T follicular helper cell (primary cell): ENCODE data around the gene CALM3.

ENCODE experiments used
- DNase-seq: peaks from one replicate; pipeline ENCODE4 v3.0.0-alpha.2; 2020; ENCODE audit warnings: low read depth

CALM3 gene

GRCh38 chr19:46637224-46637623, 36.1 kb downstream of the CALM3 start:
- no peak for DNase-seq

- no peak for DNase-seq
Measured at GRCh38 chr19:46639358-46640182, 38.4 kb downstream of the CALM3 start.

GRCh38 chr19:46640656-46641055, 39.5 kb downstream of the CALM3 start:
- DNase-seq, result no peak

- no peak for DNase-seq
Measured at GRCh38 chr19:46644720-46645119, 43.6 kb downstream of the CALM3 start.

GRCh38 chr19:46646402-46646801, 45.3 kb downstream of the CALM3 start:
- DNase-seq, result no peak

- no peak for DNase-seq
Measured at GRCh38 chr19:46648060-46648960, 47.2 kb downstream of the CALM3 start.

GRCh38 chr19:46648961-46649960, 48.1 kb downstream of the CALM3 start:
- DNase-seq, result no peak

GRCh38 chr19:46650445-46650844, 49.3 kb downstream of the CALM3 start:
- DNase-seq, result no peak

GRCh38 chr19:46654621-46655152, 53.6 kb downstream of the CALM3 start:
- DNase-seq, result no peak

- no peak for DNase-seq
Measured at GRCh38 chr19:46656541-46656940, 55.4 kb downstream of the CALM3 start.

GRCh38 chr19:46659151-46660007, 58.2 kb downstream of the CALM3 start:
- DNase-seq, result no peak

- DNase-seq, result no peak
Measured at GRCh38 chr19:46660008-46660517, 58.9 kb downstream of the CALM3 start.
